ENCODE measurements around the gene SLC26A6. TPM values are rescaled to one million over a fixed set of nuclear protein-coding genes. Genes with fewer than 3 reads are reported as not detected.
A peak's percentile ranks its signal among the peaks of the same experiment; 100 is the strongest.

The SLC26A6 gene
- total RNA-seq, 1 experiment from 2014 or later = 58.9 TPM

DNA sequence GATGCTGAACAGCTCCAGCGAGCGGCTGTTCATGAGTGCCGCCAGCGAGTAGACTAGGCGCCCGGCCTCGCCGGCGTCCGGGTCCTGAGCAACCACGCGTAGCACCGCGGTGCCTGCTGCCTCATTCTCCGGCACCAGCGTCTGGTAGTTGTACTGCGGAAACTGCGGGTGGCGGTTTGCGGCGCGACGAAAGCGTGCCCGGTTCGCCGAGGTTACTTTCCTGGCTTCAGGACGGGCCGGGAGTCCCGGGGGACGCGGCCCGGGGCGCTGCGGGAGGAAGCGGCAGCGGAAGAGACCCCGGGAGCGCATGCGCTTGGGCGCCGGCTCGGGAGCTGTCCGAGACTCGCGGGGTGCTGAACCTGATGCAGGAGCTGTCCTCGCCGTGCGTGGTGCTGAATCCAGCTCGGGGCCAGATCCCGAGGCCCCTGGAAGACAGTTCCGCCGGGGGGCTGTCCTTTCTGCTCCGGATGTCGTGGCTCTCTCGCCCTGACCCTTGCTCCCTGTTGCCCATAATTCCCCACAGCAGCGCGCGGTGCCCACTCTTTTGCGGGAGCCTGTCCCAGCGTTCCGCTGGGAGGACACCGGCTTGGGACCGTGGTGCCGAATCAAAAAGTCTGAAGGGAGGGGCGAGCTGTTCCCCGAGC lies 26.4 kb upstream of the SLC26A6 start (continued):
- TF ChIP-seq, protein P1, sequence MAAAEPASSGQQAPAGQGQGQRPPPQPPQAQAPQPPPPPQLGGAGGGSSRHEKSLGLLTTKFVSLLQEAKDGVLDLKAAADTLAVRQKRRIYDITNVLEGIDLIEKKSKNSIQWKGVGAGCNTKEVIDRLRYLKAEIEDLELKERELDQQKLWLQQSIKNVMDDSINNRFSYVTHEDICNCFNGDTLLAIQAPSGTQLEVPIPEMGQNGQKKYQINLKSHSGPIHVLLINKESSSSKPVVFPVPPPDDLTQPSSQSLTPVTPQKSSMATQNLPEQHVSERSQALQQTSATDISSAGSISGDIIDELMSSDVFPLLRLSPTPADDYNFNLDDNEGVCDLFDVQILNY (CRISPR knock-in tag; IDR thresholded peaks at IDR 0.05) = peak; percentile 99
- TF ChIP-seq KAT7 (CRISPR knock-in tag; IDR thresholded peaks at IDR 0.05; ENCODE audit: borderline replicate concordance) (peak; percentile 100; the same call in 1 of the 2 replicates), SMAD3 (CRISPR knock-in tag; IDR thresholded peaks at IDR 0.05; ENCODE audit: borderline replicate concordance) (peak; percentile 100), RORB (CRISPR knock-in tag; IDR thresholded peaks at IDR 0.05) (no peak), CREB1 (CRISPR knock-in tag; IDR thresholded peaks at IDR 0.05) (peak; percentile 99), NFYB (CRISPR knock-in tag; conservative IDR thresholded peaks at IDR 0.05; ENCODE audit: low read depth) (peak; percentile 82), ZNF396 (CRISPR knock-in tag; IDR thresholded peaks at IDR 0.05; ENCODE audit: borderline replicate concordance) (peak; percentile 97), GTF2I (CRISPR knock-in tag; conservative IDR thresholded peaks at IDR 0.05) (no peak), TEAD1 (CRISPR knock-in tag; IDR thresholded peaks at IDR 0.05) (peak; percentile 100), ZNF219 (CRISPR knock-in tag; IDR thresholded peaks at IDR 0.05; ENCODE audit: borderline replicate concordance) (peak; percentile 100), GABPB1 (CRISPR knock-in tag; IDR thresholded peaks at IDR 0.05) (peak; percentile 97), RELA (CRISPR knock-in tag; IDR thresholded peaks at IDR 0.05; ENCODE audit: borderline replicate concordance) (peak; percentile 100), NR2C2 (CRISPR knock-in tag; IDR thresholded peaks at IDR 0.05) (peak; percentile 91), ELF4 (CRISPR knock-in tag; IDR thresholded peaks at IDR 0.05; ENCODE audit: low read depth) (peak; percentile 100), TEAD4 (CRISPR knock-in tag; IDR thresholded peaks at IDR 0.05) (peak; percentile 100)
- TF ChIP-seq, protein P2, sequence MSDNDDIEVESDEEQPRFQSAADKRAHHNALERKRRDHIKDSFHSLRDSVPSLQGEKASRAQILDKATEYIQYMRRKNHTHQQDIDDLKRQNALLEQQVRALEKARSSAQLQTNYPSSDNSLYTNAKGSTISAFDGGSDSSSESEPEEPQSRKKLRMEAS (CRISPR knock-in tag; IDR thresholded peaks at IDR 0.05) = peak; percentile 99
- TF ChIP-seq, protein P3, sequence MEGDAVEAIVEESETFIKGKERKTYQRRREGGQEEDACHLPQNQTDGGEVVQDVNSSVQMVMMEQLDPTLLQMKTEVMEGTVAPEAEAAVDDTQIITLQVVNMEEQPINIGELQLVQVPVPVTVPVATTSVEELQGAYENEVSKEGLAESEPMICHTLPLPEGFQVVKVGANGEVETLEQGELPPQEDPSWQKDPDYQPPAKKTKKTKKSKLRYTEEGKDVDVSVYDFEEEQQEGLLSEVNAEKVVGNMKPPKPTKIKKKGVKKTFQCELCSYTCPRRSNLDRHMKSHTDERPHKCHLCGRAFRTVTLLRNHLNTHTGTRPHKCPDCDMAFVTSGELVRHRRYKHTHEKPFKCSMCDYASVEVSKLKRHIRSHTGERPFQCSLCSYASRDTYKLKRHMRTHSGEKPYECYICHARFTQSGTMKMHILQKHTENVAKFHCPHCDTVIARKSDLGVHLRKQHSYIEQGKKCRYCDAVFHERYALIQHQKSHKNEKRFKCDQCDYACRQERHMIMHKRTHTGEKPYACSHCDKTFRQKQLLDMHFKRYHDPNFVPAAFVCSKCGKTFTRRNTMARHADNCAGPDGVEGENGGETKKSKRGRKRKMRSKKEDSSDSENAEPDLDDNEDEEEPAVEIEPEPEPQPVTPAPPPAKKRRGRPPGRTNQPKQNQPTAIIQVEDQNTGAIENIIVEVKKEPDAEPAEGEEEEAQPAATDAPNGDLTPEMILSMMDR (IDR thresholded peaks at IDR 0.05) = no peak
- TF ChIP-seq, protein P4, sequence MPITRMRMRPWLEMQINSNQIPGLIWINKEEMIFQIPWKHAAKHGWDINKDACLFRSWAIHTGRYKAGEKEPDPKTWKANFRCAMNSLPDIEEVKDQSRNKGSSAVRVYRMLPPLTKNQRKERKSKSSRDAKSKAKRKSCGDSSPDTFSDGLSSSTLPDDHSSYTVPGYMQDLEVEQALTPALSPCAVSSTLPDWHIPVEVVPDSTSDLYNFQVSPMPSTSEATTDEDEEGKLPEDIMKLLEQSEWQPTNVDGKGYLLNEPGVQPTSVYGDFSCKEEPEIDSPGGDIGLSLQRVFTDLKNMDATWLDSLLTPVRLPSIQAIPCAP (CRISPR knock-in tag; IDR thresholded peaks at IDR 0.05) = peak; percentile 100
- TF ChIP-seq, protein P5, sequence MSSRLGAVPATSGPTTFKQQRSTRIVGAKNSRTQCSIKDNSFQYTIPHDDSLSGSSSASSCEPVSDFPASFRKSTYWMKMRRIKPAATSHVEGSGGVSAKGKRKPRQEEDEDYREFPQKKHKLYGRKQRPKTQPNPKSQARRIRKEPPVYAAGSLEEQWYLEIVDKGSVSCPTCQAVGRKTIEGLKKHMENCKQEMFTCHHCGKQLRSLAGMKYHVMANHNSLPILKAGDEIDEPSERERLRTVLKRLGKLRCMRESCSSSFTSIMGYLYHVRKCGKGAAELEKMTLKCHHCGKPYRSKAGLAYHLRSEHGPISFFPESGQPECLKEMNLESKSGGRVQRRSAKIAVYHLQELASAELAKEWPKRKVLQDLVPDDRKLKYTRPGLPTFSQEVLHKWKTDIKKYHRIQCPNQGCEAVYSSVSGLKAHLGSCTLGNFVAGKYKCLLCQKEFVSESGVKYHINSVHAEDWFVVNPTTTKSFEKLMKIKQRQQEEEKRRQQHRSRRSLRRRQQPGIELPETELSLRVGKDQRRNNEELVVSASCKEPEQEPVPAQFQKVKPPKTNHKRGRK (CRISPR knock-in tag; IDR thresholded peaks at IDR 0.05; ENCODE audit: borderline replicate concordance) = peak; percentile 98
- TF ChIP-seq, protein P6, sequence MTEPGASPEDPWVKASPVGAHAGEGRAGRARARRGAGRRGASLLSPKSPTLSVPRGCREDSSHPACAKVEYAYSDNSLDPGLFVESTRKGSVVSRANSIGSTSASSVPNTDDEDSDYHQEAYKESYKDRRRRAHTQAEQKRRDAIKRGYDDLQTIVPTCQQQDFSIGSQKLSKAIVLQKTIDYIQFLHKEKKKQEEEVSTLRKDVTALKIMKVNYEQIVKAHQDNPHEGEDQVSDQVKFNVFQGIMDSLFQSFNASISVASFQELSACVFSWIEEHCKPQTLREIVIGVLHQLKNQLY (CRISPR knock-in tag; IDR thresholded peaks at IDR 0.05) = peak; percentile 99
- TF ChIP-seq, protein P7, sequence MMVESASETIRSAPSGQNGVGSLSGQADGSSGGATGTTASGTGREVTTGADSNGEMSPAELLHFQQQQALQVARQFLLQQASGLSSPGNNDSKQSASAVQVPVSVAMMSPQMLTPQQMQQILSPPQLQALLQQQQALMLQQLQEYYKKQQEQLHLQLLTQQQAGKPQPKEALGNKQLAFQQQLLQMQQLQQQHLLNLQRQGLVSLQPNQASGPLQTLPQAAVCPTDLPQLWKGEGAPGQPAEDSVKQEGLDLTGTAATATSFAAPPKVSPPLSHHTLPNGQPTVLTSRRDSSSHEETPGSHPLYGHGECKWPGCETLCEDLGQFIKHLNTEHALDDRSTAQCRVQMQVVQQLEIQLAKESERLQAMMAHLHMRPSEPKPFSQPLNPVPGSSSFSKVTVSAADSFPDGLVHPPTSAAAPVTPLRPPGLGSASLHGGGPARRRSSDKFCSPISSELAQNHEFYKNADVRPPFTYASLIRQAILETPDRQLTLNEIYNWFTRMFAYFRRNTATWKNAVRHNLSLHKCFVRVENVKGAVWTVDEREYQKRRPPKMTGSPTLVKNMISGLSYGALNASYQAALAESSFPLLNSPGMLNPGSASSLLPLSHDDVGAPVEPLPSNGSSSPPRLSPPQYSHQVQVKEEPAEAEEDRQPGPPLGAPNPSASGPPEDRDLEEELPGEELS (CRISPR knock-in tag; IDR thresholded peaks at IDR 0.05) = peak; percentile 100
- TF ChIP-seq, protein P8, sequence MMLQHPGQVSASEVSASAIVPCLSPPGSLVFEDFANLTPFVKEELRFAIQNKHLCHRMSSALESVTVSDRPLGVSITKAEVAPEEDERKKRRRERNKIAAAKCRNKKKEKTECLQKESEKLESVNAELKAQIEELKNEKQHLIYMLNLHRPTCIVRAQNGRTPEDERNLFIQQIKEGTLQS (CRISPR knock-in tag; conservative IDR thresholded peaks at IDR 0.05) = peak; percentile 94
- TF ChIP-seq, protein P9, sequence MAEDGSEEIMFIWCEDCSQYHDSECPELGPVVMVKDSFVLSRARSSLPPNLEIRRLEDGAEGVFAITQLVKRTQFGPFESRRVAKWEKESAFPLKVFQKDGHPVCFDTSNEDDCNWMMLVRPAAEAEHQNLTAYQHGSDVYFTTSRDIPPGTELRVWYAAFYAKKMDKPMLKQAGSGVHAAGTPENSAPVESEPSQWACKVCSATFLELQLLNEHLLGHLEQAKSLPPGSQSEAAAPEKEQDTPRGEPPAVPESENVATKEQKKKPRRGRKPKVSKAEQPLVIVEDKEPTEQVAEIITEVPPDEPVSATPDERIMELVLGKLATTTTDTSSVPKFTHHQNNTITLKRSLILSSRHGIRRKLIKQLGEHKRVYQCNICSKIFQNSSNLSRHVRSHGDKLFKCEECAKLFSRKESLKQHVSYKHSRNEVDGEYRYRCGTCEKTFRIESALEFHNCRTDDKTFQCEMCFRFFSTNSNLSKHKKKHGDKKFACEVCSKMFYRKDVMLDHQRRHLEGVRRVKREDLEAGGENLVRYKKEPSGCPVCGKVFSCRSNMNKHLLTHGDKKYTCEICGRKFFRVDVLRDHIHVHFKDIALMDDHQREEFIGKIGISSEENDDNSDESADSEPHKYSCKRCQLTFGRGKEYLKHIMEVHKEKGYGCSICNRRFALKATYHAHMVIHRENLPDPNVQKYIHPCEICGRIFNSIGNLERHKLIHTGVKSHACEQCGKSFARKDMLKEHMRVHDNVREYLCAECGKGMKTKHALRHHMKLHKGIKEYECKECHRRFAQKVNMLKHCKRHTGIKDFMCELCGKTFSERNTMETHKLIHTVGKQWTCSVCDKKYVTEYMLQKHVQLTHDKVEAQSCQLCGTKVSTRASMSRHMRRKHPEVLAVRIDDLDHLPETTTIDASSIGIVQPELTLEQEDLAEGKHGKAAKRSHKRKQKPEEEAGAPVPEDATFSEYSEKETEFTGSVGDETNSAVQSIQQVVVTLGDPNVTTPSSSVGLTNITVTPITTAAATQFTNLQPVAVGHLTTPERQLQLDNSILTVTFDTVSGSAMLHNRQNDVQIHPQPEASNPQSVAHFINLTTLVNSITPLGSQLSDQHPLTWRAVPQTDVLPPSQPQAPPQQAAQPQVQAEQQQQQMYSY (CRISPR knock-in tag; IDR thresholded peaks at IDR 0.05) = peak; percentile 88
- TF ChIP-seq, protein P10, sequence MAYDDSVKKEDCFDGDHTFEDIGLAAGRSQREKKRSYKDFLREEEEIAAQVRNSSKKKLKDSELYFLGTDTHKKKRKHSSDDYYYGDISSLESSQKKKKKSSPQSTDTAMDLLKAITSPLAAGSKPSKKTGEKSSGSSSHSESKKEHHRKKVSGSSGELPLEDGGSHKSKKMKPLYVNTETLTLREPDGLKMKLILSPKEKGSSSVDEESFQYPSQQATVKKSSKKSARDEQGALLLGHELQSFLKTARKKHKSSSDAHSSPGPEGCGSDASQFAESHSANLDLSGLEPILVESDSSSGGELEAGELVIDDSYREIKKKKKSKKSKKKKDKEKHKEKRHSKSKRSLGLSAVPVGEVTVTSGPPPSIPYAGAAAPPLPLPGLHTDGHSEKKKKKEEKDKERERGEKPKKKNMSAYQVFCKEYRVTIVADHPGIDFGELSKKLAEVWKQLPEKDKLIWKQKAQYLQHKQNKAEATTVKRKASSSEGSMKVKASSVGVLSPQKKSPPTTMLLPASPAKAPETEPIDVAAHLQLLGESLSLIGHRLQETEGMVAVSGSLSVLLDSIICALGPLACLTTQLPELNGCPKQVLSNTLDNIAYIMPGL (CRISPR knock-in tag; IDR thresholded peaks at IDR 0.05) = peak; percentile 99

All from WTC11 (cell line).